ENCODE measurements around the gene DCC. TPM values are rescaled to one million over a fixed set of nuclear protein-coding genes. Genes with fewer than 3 reads are reported as not detected.

The DCC gene
- total RNA-seq, 4 donors from 2014 or later = 0.84 to 1.2 TPM; not detected in 2

- Histone ChIP-seq H3K27ac (no peak overlapping the region), H3K9me3 (no peaks in the 10 kb centered on the region), H3K4me1 (no peaks in the 10 kb centered on the region), H3K27me3 (no peaks in the 10 kb centered on the region), H3K36me3 (no peaks in the 10 kb centered on the region), H3K4me3 (no peak overlapping the region)
- TF ChIP-seq CTCF (IDR thresholded peaks at IDR 0.05) = no peak
- WGBS, 2 donors = 51 to 53% methylated on average over 1 of the region's 1 CpG
- DNase-seq (ENCODE audit: low spot score in 2 of 2) = no peak
Observed at GRCh38 chr18:52936931-52937330, 596.9 kb downstream of the DCC start.

- Histone ChIP-seq H3K36me3 (no peaks in the 10 kb centered on the region), H3K4me1 (no peaks in the 10 kb centered on the region), H3K9me3 (no peaks in the 10 kb centered on the region), H3K27ac (no peak overlapping the region), H3K27me3 (no peaks in the 10 kb centered on the region), H3K4me3 (no peak overlapping the region)
- 93 to 95% methylated on average over 6 of the region's 6 CpGs for WGBS, 2 donors
- no peak for TF ChIP-seq CTCF (IDR thresholded peaks at IDR 0.05)
- no peak for TF ChIP-seq POLR2A (IDR thresholded peaks at IDR 0.05)
- TF ChIP-seq EP300 (IDR thresholded peaks at IDR 0.05) = no peak
- no peak for DNase-seq (ENCODE audit: low spot score in 2 of 2)
Observed at GRCh38 chr18:52937840-52938239, 597.8 kb downstream of the DCC start.

- no peak for TF ChIP-seq EP300 (IDR thresholded peaks at IDR 0.05)
- TF ChIP-seq CTCF (IDR thresholded peaks at IDR 0.05) = no peak
- no peak for TF ChIP-seq POLR2A (IDR thresholded peaks at IDR 0.05)
- H3K9me3 ChIP-seq = no peaks in the 10 kb centered on the region
- no peaks in the 10 kb centered on the region for H3K36me3 ChIP-seq
- no peak for DNase-seq (ENCODE audit: low spot score in 2 of 2)
- H3K4me3 ChIP-seq = no peak overlapping the region
- H3K4me1 ChIP-seq = no peaks in the 10 kb centered on the region
- WGBS, 2 donors = 10 to 11% methylated on average over 2 of the region's 2 CpGs
- H3K27ac ChIP-seq = no peak overlapping the region
- no peaks in the 10 kb centered on the region for H3K27me3 ChIP-seq
Observed at GRCh38 chr18:52945552-52945951, 605.6 kb downstream of the DCC start.

GRCh38 chr18:52948868-52949444 is 609.0 kb downstream of the DCC start:
- H3K9me3 ChIP-seq = no peaks in the 10 kb centered on the region
- no peak for TF ChIP-seq POLR2A (IDR thresholded peaks at IDR 0.05)
- no peak overlapping the region for H3K4me3 ChIP-seq
- H3K4me1 ChIP-seq = no peaks in the 10 kb centered on the region
- no peak overlapping the region for H3K27ac ChIP-seq
- H3K36me3 ChIP-seq = no peaks in the 10 kb centered on the region
- DNase-seq (ENCODE audit: low spot score in 2 of 2) = no peak
- 77 to 93% methylated on average over 1 of the region's 1 CpG for WGBS, 2 donors
- H3K27me3 ChIP-seq = no peaks in the 10 kb centered on the region

- no peak for DNase-seq (ENCODE audit: low spot score in 2 of 2)
- Histone ChIP-seq H3K27ac (no peak overlapping the region), H3K4me3 (no peak overlapping the region), H3K4me1 (no peaks in the 10 kb centered on the region), H3K27me3 (no peaks in the 10 kb centered on the region), H3K36me3 (no peaks in the 10 kb centered on the region), H3K9me3 (no peaks in the 10 kb centered on the region)
- no peak for TF ChIP-seq CTCF (IDR thresholded peaks at IDR 0.05)
- TF ChIP-seq EP300 (IDR thresholded peaks at IDR 0.05) = no peak
- no peak for TF ChIP-seq POLR2A (IDR thresholded peaks at IDR 0.05)
Observed at GRCh38 chr18:52950155-52950554, 610.2 kb downstream of the DCC start.

- WGBS, 2 donors = 66 to 67% methylated on average over 3 of the region's 3 CpGs
- TF ChIP-seq CTCF (IDR thresholded peaks at IDR 0.05) = no peak
- no peak for TF ChIP-seq POLR2A (IDR thresholded peaks at IDR 0.05)
- no peak for TF ChIP-seq EP300 (IDR thresholded peaks at IDR 0.05)
- no peak overlapping the region for H3K4me3 ChIP-seq
- H3K4me1 ChIP-seq = no peaks in the 10 kb centered on the region
- H3K27ac ChIP-seq = no peak overlapping the region
- H3K27me3 ChIP-seq = no peaks in the 10 kb centered on the region
- no peaks in the 10 kb centered on the region for H3K36me3 ChIP-seq
- no peak for DNase-seq (ENCODE audit: low spot score in 2 of 2)
- H3K9me3 ChIP-seq = no peaks in the 10 kb centered on the region
Observed at GRCh38 chr18:52953387-52953786, 613.4 kb downstream of the DCC start.

Measured in tibial nerve (tissue), 4 donors.